GM18502 (cell line): Measurements from ENCODE around the gene TMEM39B.
"Not testable (repeated sequence)": the region's sequence is repeated elsewhere in the genome, so short reads cannot be mapped to it uniquely, and the experiment has no call there.

Experiments
- ATAC-seq: cut with Tn5 transposase; IDR thresholded peaks from one replicate; pipeline ENCODE4 v1.9.1; 2021; ENCODE audit warnings: mild to moderate bottlenecking; ENCODE audit not compliant: unreplicated experiment, poor library complexity

The TMEM39B gene

DNA sequence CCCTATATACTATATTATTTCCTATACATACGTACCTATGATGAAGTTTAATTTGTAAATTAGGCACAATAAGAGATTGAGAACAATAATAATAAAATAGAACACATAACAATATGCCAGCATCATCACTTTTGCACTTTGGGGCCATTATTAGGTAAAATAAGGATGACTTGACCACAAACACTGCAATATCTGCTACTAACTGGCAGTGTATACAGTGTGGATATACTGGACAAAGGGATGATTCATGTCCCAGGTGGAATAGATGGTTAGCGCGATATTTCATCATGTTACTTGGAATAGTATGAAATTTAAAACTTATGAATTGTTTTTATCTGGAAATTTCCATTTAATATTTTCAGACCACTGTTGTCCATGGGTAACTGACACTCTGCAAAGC, 71.3 kb downstream of the TMEM39B start:
- ATAC-seq = no peak

DNA sequence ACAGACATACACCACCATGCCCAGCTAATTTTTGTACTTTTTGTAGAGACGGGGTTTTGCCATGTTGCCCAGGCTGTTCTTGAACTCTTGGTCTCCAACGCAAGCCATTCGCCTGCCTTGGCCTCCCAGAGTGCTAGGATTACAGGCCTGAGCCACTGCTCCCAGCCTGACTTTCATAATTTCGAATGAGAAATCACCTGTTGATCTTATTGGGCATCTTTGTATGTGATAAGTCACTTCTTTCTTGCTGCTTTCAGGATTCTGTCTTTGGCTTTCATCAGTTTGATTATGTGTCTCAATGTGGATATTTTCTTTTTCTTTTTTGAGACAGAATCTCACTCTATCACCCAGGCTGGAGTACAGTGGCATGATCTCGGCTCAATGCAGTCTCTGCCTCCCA, 75.1 kb downstream of the TMEM39B start:
- ATAC-seq = not testable (repeated sequence)

DNA sequence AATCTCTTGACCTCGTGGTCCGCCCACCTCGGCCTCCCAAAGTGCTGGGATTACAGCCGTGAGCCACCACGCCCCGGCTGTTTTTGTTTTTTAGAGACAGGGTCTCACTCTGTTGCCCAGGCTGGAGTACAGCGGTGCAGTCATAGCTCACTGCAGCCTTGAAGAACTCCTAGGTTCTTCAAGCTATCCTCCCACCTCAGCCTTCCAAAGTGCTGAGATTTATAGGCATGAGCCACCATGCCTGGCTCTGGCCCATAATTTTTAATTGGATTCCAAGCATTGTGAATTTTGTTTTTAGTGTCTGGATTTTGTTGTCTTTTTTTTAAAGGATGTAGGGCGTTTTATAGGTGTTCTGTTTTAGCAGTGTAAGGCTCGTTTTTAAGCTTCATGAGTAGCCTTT, 78.1 kb downstream of the TMEM39B start:
- no peak for ATAC-seq

DNA sequence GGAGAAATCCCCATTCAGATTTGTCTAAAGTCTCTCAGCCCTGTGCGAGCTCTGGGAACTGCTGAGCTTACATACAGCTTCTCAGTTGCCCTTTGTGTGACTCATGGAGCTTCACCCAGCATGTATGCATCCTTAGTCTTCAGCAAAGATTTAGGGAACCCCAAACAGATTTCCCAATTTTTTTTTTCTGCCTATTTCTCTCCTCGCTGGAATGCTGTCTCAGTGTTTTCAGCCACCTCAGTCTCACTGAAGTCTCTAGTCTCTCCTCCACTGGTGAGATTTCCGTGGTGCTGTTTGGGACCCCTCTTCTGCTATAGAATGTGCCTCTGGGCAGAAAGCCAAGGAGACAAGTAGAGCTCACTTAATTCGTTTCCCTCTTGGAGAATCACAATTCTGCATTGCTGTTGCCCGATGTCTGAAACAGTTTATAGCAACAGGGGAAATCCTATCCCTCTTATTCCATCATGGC, 78.6 kb downstream of the TMEM39B start:
- no peak for ATAC-seq
